HG02943 (cell line): ENCODE results near the gene KRTAP4-12.
"Not testable (repeated sequence)": the region's sequence is repeated elsewhere in the genome, so short reads cannot be mapped to it uniquely, and the experiment has no call there.

Experiments used
- ATAC-seq: cut with Tn5 transposase; IDR thresholded peaks from one replicate; pipeline ENCODE4 v1.9.1; 2021; ENCODE audit warnings: mild to moderate bottlenecking, low read depth, moderate library complexity; ENCODE audit not compliant: unreplicated experiment

The KRTAP4-12 gene

DNA sequence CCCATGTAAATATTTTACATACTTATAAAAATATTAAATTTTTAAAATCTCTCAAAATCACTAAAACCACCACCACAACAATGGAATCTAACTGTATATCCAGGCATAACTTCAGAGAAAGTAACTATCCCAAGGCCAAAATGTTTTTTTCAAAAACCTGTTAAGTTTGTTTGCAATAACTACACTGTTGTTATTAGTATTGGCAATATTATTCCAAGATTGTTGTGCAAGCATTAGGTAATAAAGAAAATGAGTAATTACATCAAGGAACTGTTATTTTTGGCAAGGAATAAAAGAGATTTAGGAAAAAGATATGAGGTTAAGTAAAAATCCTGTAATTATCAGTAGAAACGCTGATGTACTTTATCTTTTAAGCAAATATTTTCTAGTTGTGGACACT lies 3.4 kb upstream of the KRTAP4-12 start:
- ATAC-seq = no peak

- no peak for ATAC-seq
Observed at GRCh38 chr17:41126412-41126811, 2.4 kb upstream of the KRTAP4-12 start.

DNA sequence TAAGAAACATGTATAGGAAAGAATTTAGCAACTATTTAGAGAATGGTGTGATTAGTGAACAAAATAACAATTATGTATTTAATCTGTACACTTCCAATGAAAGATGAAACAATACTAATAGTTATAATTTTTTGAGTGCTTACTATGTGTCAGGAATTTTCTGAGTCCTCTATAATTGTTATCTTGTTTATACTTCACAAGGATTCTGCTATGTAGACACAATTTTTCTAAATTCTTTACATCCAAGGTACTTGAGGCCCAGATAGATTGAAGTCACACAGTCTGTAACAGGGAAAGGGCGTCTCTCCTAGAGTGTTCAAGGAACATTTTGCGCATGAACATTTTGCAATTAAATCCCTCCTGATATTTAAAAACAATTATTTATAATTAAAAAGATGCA lies 1.1 kb upstream of the KRTAP4-12 start:
- ATAC-seq = no peak

GRCh38 chr17:41123292-41123990 lies 541 bp downstream of the KRTAP4-12 start:
- not testable (repeated sequence) for ATAC-seq

DNA sequence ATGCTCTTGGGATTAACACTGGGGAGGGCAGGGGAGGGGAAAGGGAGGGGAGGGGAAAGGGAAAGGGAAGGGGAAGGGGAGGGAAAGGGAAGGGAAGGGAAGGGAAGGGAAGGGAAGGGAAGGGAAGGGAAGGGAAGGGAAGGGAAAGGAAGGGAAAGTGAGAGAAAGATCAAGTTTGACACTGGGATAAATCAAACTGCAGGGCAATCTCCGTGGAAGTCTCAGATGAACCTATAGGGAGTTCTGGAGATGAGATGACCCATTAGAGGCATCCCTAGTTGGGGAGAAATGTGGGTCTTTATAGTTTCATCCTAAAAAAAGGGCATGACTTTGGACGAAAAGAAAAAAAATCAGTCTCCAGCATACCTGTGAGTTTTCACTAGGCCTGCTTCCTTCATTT lies 2.2 kb downstream of the KRTAP4-12 start:
- ATAC-seq = no peak

GRCh38 chr17:41119696-41120690 lies 4.0 kb downstream of the KRTAP4-12 start:
- not testable (repeated sequence) for ATAC-seq

DNA sequence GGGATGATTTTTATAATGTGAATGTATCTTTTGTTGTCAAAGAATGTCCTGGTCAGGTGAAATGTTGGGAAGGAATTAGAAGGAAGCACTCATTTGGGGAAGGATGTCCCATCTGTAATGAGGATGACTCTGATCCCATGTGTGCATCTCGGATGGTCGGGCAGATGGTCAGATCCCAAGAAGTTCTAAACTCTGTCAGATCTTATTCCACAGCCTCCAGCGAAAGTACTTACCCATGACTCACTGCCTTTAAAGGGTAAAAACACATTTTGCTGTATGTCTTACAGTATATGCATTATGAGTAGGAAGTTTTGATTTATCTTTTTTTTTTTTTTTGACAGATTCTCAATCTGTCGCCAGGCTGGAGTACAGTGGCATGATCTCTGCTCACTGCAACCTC lies 5.3 kb downstream of the KRTAP4-12 start:
- no peak for ATAC-seq

DNA sequence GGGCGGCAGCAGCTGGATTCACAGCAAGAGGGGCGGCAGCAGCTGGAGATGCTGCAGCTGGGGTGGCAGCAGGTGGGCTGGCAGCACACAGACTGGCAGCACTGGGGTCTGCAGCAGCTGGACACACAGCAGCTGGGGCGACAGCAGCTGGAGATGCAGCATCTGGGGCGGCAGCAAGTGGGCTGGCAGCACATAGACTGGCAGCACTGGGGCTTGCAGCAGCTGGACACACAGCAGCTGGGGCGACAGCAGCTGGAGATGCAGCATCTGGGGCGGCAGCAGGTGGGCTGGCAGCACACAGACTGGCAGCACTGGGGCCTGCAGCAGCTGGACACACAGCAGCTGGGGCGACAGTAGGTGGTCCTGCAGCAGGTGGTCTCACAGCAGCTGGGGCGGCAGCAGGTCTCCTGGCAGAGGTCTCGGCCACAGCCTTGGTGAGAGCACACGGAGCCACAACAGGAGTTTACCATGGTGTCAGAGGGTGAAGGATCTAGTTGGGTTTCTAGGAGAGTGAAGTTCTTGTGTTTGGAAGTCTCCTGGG lies 6.1 kb downstream of the KRTAP4-12 start, which contains the start of gene KRTAP4-11:
KRTAP4-11 (minus strand) TSS at position 528 of the 541 bp plus-strand sequence; CDS start at position 470, 58 bp downstream.
- not testable (repeated sequence) for ATAC-seq

- ATAC-seq = no peak
Observed at GRCh38 chr17:41116297-41116696, 7.7 kb downstream of the KRTAP4-12 start.

DNA sequence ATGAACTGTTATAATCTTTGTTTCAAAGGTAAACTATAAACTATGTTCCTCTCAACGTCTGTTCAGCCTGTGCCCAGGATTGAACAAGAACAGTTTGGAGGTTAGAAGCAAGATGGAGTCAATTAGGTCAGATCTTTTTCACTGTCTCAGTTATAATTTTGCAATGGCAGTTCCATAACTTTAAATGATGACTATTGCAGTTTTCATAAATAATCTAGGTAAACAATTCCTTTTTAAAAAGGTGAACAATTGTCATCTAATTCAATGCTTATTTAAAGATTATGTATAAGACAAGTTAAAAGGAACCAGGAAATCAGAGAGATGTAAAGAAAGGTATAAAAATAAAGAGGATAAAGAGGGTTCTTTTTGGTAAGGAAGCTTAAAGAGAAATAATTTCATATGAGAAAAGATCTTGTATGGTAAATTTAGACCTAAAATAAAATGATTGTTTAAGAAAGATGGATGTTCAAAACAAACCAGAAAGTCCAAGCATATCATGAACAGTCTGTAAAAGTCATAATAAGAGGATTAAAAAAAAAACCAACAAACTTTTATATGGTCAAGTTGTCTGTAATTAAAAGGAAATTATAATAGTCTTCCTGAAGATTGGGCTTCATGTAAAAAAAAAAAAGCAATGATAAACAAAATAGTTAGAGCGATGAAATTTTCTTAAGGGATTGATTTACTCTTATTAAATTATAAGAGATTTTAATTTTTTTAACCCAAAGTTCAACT lies 12.7 kb downstream of the KRTAP4-12 start:
- no peak for ATAC-seq

- not testable (repeated sequence) for ATAC-seq
Observed at GRCh38 chr17:41108728-41109386, 15.1 kb downstream of the KRTAP4-12 start.

- no peak for ATAC-seq
Observed at GRCh38 chr17:41107941-41108450, 16.0 kb downstream of the KRTAP4-12 start.

DNA sequence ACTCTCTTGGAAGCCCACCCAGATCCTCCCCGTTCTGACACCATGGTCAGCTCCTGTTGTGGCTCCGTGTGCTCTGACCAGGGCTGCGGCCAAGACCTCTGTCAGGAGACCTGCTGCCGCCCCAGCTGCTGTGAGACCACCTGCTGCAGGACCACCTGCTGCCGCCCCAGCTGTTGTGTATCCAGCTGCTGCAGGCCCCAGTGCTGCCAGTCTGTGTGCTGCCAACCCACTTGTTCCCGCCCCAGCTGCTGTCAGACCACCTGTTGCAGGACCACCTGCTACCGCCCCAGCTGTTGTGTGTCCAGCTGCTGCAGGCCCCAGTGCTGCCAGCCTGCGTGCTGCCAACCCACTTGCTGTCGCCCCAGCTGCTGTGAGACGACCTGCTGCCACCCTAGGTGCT lies 18.6 kb downstream of the KRTAP4-12 start, which contains the start of gene KRTAP4-9:
KRTAP4-9 (plus strand) TSS at position 43 of the 400 bp plus-strand sequence; CDS start at position 43, 0 bp downstream.
- not testable (repeated sequence) for ATAC-seq

DNA sequence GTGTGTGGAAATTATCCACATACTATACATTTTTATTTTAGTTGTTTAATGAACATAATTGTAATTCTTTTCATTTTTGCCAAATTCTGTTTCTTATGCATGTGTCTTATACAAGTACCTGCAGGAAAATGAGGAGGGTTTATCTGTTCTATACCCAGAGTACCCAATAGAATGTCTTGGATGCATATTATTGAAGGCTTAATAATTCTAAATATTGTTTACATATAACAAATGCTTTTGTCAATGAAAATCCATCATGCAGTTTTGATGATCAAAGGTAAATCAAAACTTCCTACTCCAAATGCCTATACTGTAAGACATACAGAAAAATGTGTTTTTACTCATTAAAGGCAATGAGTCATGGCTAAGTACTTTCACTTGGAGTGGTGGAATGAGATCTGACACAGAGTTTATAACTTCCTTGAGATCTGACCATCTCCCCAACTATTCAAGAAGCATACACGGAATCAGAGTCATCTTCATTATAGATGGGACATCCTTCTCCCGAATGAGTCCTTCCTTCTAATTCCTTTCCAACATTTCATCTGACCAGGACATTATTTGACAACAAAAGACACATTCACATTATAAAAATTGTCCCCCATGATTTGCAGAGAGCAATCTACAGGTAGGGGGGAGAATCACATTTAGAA lies 19.5 kb downstream of the KRTAP4-12 start:
- not testable (repeated sequence) for ATAC-seq

GRCh38 chr17:41103896-41104295 lies 20.1 kb downstream of the KRTAP4-12 start:
- ATAC-seq = no peak

- no peak for ATAC-seq
Observed at GRCh38 chr17:41101586-41102259, 22.3 kb downstream of the KRTAP4-12 start, which contains the start of gene KRTAP4-16. TSS of gene KRTAP4-16 (minus strand) at chr17:41102209. CDS start at chr17:41102209, 0 bp downstream.

DNA sequence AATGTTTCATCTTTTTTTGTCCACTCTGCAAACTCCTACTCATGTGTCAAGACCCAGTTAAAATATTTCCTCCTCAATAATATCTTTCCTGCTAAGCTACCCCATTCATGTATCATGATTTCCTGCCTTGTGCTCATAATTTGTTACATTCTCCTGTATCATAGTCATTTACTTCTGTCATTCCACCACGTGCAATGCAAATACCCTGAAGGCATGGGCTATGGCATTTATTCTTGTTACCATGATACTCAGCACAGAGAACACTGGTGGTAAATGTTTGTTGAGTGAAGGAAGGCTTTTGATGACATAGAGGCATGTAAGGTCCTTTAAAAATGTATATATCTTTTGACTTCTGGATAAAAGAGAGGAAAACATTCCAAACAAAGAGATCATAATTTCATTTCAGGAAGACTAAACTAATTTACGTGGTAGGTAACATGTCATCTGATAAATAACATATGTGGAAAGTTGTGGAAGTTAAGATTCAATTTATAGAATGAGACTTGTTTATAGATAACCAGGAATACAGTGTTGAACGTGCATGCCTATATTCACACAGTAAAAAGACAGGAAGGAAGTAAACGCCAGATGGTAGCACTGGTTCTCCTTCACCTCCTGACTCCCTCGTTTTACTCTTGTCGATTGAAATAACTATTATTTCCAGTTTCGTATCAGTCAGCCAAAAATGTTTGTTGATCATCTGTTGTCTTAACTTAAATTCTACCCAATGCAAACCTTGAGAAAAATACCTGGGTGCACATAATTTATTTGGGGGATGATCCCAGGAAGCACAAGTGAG lies 24.1 kb downstream of the KRTAP4-12 start:
- ATAC-seq = not testable (repeated sequence)
